ENCODE results near the gene SMAD9. TPM values are rescaled to one million over a fixed set of nuclear protein-coding genes. Genes with fewer than 3 reads are reported as not detected.

SMAD9 gene
- total RNA-seq, 2 experiments from 2014 or later = 10.3 to 10.8 TPM

- POLR2A ChIA-PET = interaction anchor here (0.6 to 1.2 kb wide), 4 partner anchors 16 to 81 kb away, joined by 3 to 5 read pairs (median 4); no protein-coding TSS in a partner anchor
- Histone ChIP-seq H3K27ac (ENCODE audit: low read depth, low read length, poor library complexity, severe bottlenecking) (no peak overlapping the region), H3K79me2 (ENCODE audit: insufficient read depth, low read depth, low read length) (peaks cover 72% of the 10 kb centered on the region), H2AFZ (ENCODE audit: low read length) (no peak overlapping the region), H3K4me3 (ENCODE audit: low read depth, low read length, poor library complexity, severe bottlenecking) (no peak overlapping the region), H3K36me3 (ENCODE audit: insufficient read depth, low read length) (no peaks in the 10 kb centered on the region), H3K4me2 (ENCODE audit: low read length) (peak overlapping the region; percentile 96), H3K9me2 (ENCODE audit: insufficient read depth, low read length) (no peaks in the 10 kb centered on the region), H4K20me1 (ENCODE audit: insufficient read depth, low read length) (no peaks in the 10 kb centered on the region), H3K9me3 (ENCODE audit: low read length) (no peaks in the 10 kb centered on the region), H3K4me1 (ENCODE audit: insufficient read depth, low read length, poor library complexity, severe bottlenecking) (peaks cover 77% of the 10 kb centered on the region)
- TF ChIP-seq EZH2phosphoT487 (IDR thresholded peaks at IDR 0.05; ENCODE audit: borderline replicate concordance, low read depth, low read length) (no peak), CTCF (conservative IDR thresholded peaks at IDR 0.05; ENCODE audit: low read length) (no peak)
- intact Hi-C loops (cut with micrococcal nuclease; ENCODE audit: unreplicated experiment) = no loop called here
- CTCF ChIA-PET (ENCODE audit: unreplicated experiment) = no interaction called here
- no TSS peak for BruUV-seq (replicated peaks)
- DNase-seq (ENCODE audit: low spot score) = no peak
Observed at GRCh38 chr13:36915896-36916640, 4.0 kb downstream of the SMAD9 start.

GRCh38 chr13:36915106-36915505 lies 4.9 kb downstream of the SMAD9 start:
- peaks cover 75% of the 10 kb centered on the region for H3K4me1 ChIP-seq (ENCODE audit: insufficient read depth, low read length, poor library complexity, severe bottlenecking)
- H3K79me2 ChIP-seq (ENCODE audit: insufficient read depth, low read depth, low read length) = peaks cover 81% of the 10 kb centered on the region
- H3K36me3 ChIP-seq (ENCODE audit: insufficient read depth, low read length) = no peaks in the 10 kb centered on the region
- no peak overlapping the region for H3K27ac ChIP-seq (ENCODE audit: low read depth, low read length, poor library complexity, severe bottlenecking)
- H3K9me3 ChIP-seq (ENCODE audit: low read length) = no peaks in the 10 kb centered on the region
- DNase-seq (ENCODE audit: low spot score) = no peak
- H2AFZ ChIP-seq (ENCODE audit: low read length) = no peak overlapping the region
- ChIA-PET POLR2A (interaction anchor here (0.7 to 1.2 kb wide), 2 partner anchors 48 to 1563 kb away, joined by 3 read pairs; no protein-coding TSS in a partner anchor), CTCF (ENCODE audit: unreplicated experiment) (no interaction called here)
- no peaks in the 10 kb centered on the region for H3K9me2 ChIP-seq (ENCODE audit: insufficient read depth, low read length)
- TF ChIP-seq EZH2phosphoT487 (IDR thresholded peaks at IDR 0.05; ENCODE audit: borderline replicate concordance, low read depth, low read length) (no peak), CTCF (conservative IDR thresholded peaks at IDR 0.05; ENCODE audit: low read length) (no peak)
- H3K4me3 ChIP-seq (ENCODE audit: low read depth, low read length, poor library complexity, severe bottlenecking) = no peak overlapping the region
- H4K20me1 ChIP-seq (ENCODE audit: insufficient read depth, low read length) = no peaks in the 10 kb centered on the region
- BruUV-seq (replicated peaks) = TSS peak; percentile 18
- H3K4me2 ChIP-seq (ENCODE audit: low read length) = peak overlapping the region; percentile 96
- intact Hi-C loops (cut with micrococcal nuclease; ENCODE audit: unreplicated experiment) = no loop called here

GRCh38 chr13:36914648-36915047 lies 5.4 kb downstream of the SMAD9 start:
- no peak overlapping the region for H2AFZ ChIP-seq (ENCODE audit: low read length)
- H4K20me1 ChIP-seq (ENCODE audit: insufficient read depth, low read length) = no peaks in the 10 kb centered on the region
- H3K36me3 ChIP-seq (ENCODE audit: insufficient read depth, low read length) = no peaks in the 10 kb centered on the region
- H3K9me2 ChIP-seq (ENCODE audit: insufficient read depth, low read length) = no peaks in the 10 kb centered on the region
- H3K4me3 ChIP-seq (ENCODE audit: low read depth, low read length, poor library complexity, severe bottlenecking) = no peak overlapping the region
- no peaks in the 10 kb centered on the region for H3K9me3 ChIP-seq (ENCODE audit: low read length)
- no peak for DNase-seq (ENCODE audit: low spot score)
- TF ChIP-seq EZH2phosphoT487 (IDR thresholded peaks at IDR 0.05; ENCODE audit: borderline replicate concordance, low read depth, low read length) = no peak
- no peak for TF ChIP-seq CTCF (conservative IDR thresholded peaks at IDR 0.05; ENCODE audit: low read length)
- CTCF ChIA-PET (ENCODE audit: unreplicated experiment) = no interaction called here
- no TSS peak for BruUV-seq (replicated peaks)
- no peak overlapping the region for H3K27ac ChIP-seq (ENCODE audit: low read depth, low read length, poor library complexity, severe bottlenecking)
- intact Hi-C loops (cut with micrococcal nuclease; ENCODE audit: unreplicated experiment) = no loop called here
- POLR2A ChIA-PET = no interaction called here
- peaks cover 83% of the 10 kb centered on the region for H3K79me2 ChIP-seq (ENCODE audit: insufficient read depth, low read depth, low read length)
- H3K4me2 ChIP-seq (ENCODE audit: low read length) = peak overlapping the region; percentile 96; the same call in 1 of the 2 replicates
- peaks cover 75% of the 10 kb centered on the region for H3K4me1 ChIP-seq (ENCODE audit: insufficient read depth, low read length, poor library complexity, severe bottlenecking)
